OCI-LY7 (cell line): ENCODE data around the gene SLC9A9. TPM values are rescaled to one million over a fixed set of nuclear protein-coding genes. Genes with fewer than 3 reads are reported as not detected.

Experiments used
- BruUV-seq: library from RNA; stranded (reverse); fragments of 400-500 nt; replicated peaks from 2 replicates; lab custom pipeline; 2021; lab: Mats Ljungman, UMichigan
- CTCF ChIA-PET: fragments of 300-600 bp; sonication (Branson Sonifier 250); formaldehyde crosslinking; loops from one replicate; lab custom pipeline; 2022; ENCODE audit warnings: antibody characterized with exemption; ENCODE audit not compliant: unreplicated experiment; lab: Charles Lee
- POLR2A ChIA-PET: fragments of 300-600 bp; sonication (Branson Sonifier 250); formaldehyde crosslinking; loops from one replicate; lab custom pipeline; 2022; ENCODE audit warnings: antibody characterized with exemption; lab: Charles Lee
- DNase-seq: peaks from one replicate; pipeline ENCODE4 v3.0.0-alpha.2; 2015; ENCODE audit warnings: low spot score
- H2AFZ ChIP-seq: fragments of 200-600 bp; sonication (generic), shearing (Covaris generic); 2 replicates; pipeline ENCODE4 v1.6.1; 2014; ENCODE audit warnings: mild to moderate bottlenecking, antibody characterized with exemption, low read length, moderate library complexity
- H3K27ac ChIP-seq: fragments of 200-600 bp; sonication (generic); 2 replicates; pipeline ENCODE4 v1.5.1; 2014; ENCODE audit warnings: mixed run types, low read depth, mild to moderate bottlenecking, moderate library complexity, low read length, inconsistent platforms; ENCODE audit not compliant: poor library complexity, severe bottlenecking
- H3K36me3 ChIP-seq: fragments of 200-600 bp; sonication (generic); 2 replicates; pipeline ENCODE4 v1.6.1; 2014; ENCODE audit warnings: mild to moderate bottlenecking, antibody characterized with exemption, low read length, moderate library complexity, mixed read lengths; ENCODE audit not compliant: insufficient read depth
- H3K4me1 ChIP-seq: fragments of 200-600 bp; sonication (generic); 2 replicates; pipeline ENCODE4 v1.5.1; 2014; ENCODE audit warnings: mild to moderate bottlenecking, low read length; ENCODE audit not compliant: insufficient read depth, poor library complexity, severe bottlenecking
- H3K4me2 ChIP-seq: fragments of 200-600 bp; sonication (generic); 2 replicates; pipeline ENCODE4 v1.6.1; 2014; ENCODE audit warnings: mild to moderate bottlenecking, low read length
- H3K4me3 ChIP-seq: fragments of 200-600 bp; sonication (generic); 2 replicates; pipeline ENCODE4 v1.5.1; 2014; ENCODE audit warnings: mild to moderate bottlenecking, low read depth, low read length; ENCODE audit not compliant: poor library complexity, severe bottlenecking
- H3K79me2 ChIP-seq: fragments of 200-600 bp; sonication (generic); 2 replicates; pipeline ENCODE4 v1.6.1; 2016; ENCODE audit warnings: low read depth, mild to moderate bottlenecking, low read length, moderate library complexity, mixed read lengths; ENCODE audit not compliant: insufficient read depth
- H3K9me2 ChIP-seq: fragments of 200-600 bp; sonication (generic); 2 replicates; pipeline ENCODE4 v1.6.1; 2016; ENCODE audit warnings: mild to moderate bottlenecking, low read length, mixed read lengths; ENCODE audit not compliant: insufficient read depth
- H3K9me3 ChIP-seq: fragments of 200-600 bp; sonication (generic); 2 replicates; pipeline ENCODE4 v1.6.1; 2014; ENCODE audit warnings: mild to moderate bottlenecking, mixed run types, low read length, mixed read lengths
- H4K20me1 ChIP-seq: fragments of 200-600 bp; sonication (generic); 2 replicates; pipeline ENCODE4 v1.6.1; 2014; ENCODE audit warnings: mild to moderate bottlenecking, antibody characterized with exemption, low read length, moderate library complexity, mixed read lengths; ENCODE audit not compliant: insufficient read depth
- EZH2phosphoT487 ChIP-seq: fragments of 200-600 bp; sonication (generic); IDR thresholded peaks from 2 replicates; pipeline ENCODE4 v1.6.1; 2018; ENCODE audit warnings: low read depth, borderline replicate concordance, mild to moderate bottlenecking, mixed run types, antibody characterized with exemption, low read length, moderate library complexity, mixed read lengths
- intact Hi-C: fragments of 100-400 bp; cut with micrococcal nuclease; formaldehyde crosslinking; loops from one replicate; pipeline ENCODE4 v1.10.0; 2022; ENCODE audit not compliant: unreplicated experiment
- total RNA-seq, 2 experiments: library from RNA; depleted of rRNA in 1 of 2; stranded (reverse); fragments of >200 nt in 1 of 2; shearing (Covaris generic) in 1 of 2; gene quantifications; 2 replicates each; pipeline ENCODE4 v1.2.3, GENCODE V29; 2014 to 2022
- TF ChIP-seq, protein P1 (sequence below): fragments of 200-600 bp; sonication (generic); conservative IDR thresholded peaks from 2 replicates; pipeline ENCODE4 v1.5.1; 2014; ENCODE audit warnings: mild to moderate bottlenecking, antibody characterized with exemption, low read length, moderate library complexity, mixed read lengths

SLC9A9 gene
- total RNA-seq, 2 experiments from 2014 or later, result 9.3 to 14.8 TPM

DNA sequence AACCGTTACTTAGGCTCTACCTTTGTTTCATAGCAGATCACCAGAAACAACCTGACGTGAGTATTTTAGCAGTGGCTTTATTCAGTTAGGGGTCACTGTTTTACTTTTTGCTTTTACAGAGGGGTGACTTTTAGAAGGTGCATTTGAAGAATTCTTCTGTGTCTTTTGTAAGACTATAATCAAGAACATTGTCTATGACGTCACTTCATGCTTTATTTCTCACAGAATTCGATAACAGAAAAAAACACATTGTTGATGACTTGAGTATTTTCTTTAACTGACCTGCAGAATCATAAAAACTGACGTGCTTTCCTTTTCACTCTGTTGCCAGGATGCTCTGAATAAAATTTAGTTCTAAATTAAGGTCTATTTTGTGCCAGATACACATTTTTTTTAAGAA, 244.5 kb downstream of the SLC9A9 start:
- TF ChIP-seq, protein P1, sequence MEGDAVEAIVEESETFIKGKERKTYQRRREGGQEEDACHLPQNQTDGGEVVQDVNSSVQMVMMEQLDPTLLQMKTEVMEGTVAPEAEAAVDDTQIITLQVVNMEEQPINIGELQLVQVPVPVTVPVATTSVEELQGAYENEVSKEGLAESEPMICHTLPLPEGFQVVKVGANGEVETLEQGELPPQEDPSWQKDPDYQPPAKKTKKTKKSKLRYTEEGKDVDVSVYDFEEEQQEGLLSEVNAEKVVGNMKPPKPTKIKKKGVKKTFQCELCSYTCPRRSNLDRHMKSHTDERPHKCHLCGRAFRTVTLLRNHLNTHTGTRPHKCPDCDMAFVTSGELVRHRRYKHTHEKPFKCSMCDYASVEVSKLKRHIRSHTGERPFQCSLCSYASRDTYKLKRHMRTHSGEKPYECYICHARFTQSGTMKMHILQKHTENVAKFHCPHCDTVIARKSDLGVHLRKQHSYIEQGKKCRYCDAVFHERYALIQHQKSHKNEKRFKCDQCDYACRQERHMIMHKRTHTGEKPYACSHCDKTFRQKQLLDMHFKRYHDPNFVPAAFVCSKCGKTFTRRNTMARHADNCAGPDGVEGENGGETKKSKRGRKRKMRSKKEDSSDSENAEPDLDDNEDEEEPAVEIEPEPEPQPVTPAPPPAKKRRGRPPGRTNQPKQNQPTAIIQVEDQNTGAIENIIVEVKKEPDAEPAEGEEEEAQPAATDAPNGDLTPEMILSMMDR, result no peak
- TF ChIP-seq EZH2phosphoT487, result no peak
- no TSS peak for BruUV-seq
- H3K9me2 ChIP-seq, result no peaks in the 10 kb centered on the region
- H3K36me3 ChIP-seq, result no peaks in the 10 kb centered on the region
- H3K4me3 ChIP-seq, result no peak overlapping the region
- H4K20me1 ChIP-seq, result no peaks in the 10 kb centered on the region
- no peak for DNase-seq
- H3K79me2 ChIP-seq, result no peaks in the 10 kb centered on the region
- no peaks in the 10 kb centered on the region for H3K9me3 ChIP-seq
- H3K27ac ChIP-seq, result no peak overlapping the region
- no peaks in the 10 kb centered on the region for H3K4me1 ChIP-seq
- H2AFZ ChIP-seq, result no peak overlapping the region
- no peak overlapping the region for H3K4me2 ChIP-seq
- ChIA-PET POLR2A (interaction anchor here (0.6 kb wide), 1 partner anchor 117 kb away, joined by 3 read pairs; no protein-coding TSS in a partner anchor), CTCF (no interaction called here)
- intact Hi-C loops, result no loop called here

GRCh38 chr3:143601723-143602484, 246.4 kb downstream of the SLC9A9 start:
- CTCF ChIA-PET, result no interaction called here
- intact Hi-C loops, result no loop called here
- DNase-seq, result no peak

More at GRCh38 chr3:143601723-143602484, 246.4 kb downstream of the SLC9A9 start:
- Histone ChIP-seq H3K27ac (no peak overlapping the region), H3K9me3 (no peaks in the 10 kb centered on the region), H3K79me2 (no peaks in the 10 kb centered on the region), H4K20me1 (no peaks in the 10 kb centered on the region), H3K4me3 (no peak overlapping the region), H3K4me2 (no peak overlapping the region), H3K36me3 (no peaks in the 10 kb centered on the region), H3K4me1 (no peaks in the 10 kb centered on the region), H2AFZ (no peak overlapping the region), H3K9me2 (no peaks in the 10 kb centered on the region)
- TF ChIP-seq, protein P1, result no peak
- TF ChIP-seq EZH2phosphoT487, result no peak
- POLR2A ChIA-PET, result interaction anchor here (1.1 kb wide), 1 partner anchor 143 kb away, joined by 3 read pairs; no protein-coding TSS in a partner anchor
- no TSS peak for BruUV-seq
